Epithelial cell of proximal tubule (primary cell): ENCODE results near the gene MRPL48. TPM values are rescaled to one million over a fixed set of nuclear protein-coding genes. Genes with fewer than 3 reads are reported as not detected.
A peak's percentile ranks its signal among the peaks of the same experiment; 100 is the strongest.
"Not testable (repeated sequence)": the region's sequence is repeated elsewhere in the genome, so short reads cannot be mapped to it uniquely, and the experiment has no call there.

ENCODE experiments used
- DNase-seq: peaks from one replicate; pipeline ENCODE4 v3.0.0-alpha.2; 2011; ENCODE audit warnings: low read depth
- H3K4me3 ChIP-seq: 2 replicates; pipeline ENCODE4 v1.5.1; 2011; ENCODE audit warnings: low read depth, mild to moderate bottlenecking, low read length
- total RNA-seq: library from RNA; depleted of rRNA; stranded (reverse); fragments of >200 nt; gene quantifications from 2 replicates; pipeline ENCODE4 v1.2.3, GENCODE V29; 2015
- TF ChIP-seq, protein P1 (sequence below): conservative IDR thresholded peaks from 2 replicates; pipeline ENCODE4 v1.5.1; 2012; ENCODE audit warnings: low read depth, mild to moderate bottlenecking, low read length

Gene MRPL48
- total RNA-seq, 1 donor from 2014 or later = 49.4 TPM

DNA sequence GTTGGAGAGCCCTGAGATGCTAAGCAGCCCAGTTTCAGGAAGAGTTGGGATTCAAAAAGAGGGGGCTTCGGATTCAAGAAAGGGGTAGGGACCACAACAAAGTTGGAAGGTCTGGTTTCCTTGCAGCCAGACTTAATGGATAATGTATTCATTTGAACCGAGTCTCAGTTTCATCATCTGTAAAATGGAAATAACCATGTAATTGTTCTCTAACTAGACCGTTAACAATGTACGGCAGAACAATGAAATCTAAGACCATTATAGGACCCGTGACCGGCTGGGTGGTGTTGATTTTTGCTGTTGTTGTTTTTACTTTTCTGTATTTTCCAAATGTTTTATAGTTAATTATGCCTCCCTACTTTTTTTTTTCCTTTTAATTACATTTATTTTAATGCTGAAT, 6.4 kb upstream of the MRPL48 start:
- no peak overlapping the region for H3K4me3 ChIP-seq
- no peak for DNase-seq
- TF ChIP-seq, protein P1, sequence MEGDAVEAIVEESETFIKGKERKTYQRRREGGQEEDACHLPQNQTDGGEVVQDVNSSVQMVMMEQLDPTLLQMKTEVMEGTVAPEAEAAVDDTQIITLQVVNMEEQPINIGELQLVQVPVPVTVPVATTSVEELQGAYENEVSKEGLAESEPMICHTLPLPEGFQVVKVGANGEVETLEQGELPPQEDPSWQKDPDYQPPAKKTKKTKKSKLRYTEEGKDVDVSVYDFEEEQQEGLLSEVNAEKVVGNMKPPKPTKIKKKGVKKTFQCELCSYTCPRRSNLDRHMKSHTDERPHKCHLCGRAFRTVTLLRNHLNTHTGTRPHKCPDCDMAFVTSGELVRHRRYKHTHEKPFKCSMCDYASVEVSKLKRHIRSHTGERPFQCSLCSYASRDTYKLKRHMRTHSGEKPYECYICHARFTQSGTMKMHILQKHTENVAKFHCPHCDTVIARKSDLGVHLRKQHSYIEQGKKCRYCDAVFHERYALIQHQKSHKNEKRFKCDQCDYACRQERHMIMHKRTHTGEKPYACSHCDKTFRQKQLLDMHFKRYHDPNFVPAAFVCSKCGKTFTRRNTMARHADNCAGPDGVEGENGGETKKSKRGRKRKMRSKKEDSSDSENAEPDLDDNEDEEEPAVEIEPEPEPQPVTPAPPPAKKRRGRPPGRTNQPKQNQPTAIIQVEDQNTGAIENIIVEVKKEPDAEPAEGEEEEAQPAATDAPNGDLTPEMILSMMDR = no peak

DNA sequence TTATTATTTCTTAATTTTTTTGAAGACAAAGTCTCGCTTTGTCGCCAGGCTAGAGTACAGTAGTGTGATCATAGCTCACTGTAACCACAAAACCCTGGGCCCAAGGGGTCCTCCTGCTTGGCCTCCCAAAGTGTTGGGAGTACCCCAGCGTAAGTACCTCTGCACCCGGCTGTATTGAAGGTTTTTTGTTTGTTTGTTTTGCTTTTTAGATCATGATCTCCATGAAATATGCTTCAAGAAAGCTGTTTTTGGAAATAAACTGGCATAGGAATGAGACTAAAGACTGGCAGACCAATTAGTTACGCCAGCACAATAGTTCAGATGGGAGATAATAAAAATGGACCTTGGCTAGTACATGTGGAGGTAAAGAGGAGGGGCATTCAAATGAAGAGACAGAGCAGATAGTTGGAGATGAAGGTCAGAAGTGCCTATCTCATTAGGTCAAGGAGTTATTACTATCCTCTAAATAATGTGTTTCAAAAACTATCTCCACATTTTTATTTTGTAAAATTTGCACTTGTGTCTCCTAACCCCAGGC, 4.1 kb upstream of the MRPL48 start:
- TF ChIP-seq, protein P1 = no peak
- DNase-seq = no peak
- H3K4me3 ChIP-seq = no peak overlapping the region

DNA sequence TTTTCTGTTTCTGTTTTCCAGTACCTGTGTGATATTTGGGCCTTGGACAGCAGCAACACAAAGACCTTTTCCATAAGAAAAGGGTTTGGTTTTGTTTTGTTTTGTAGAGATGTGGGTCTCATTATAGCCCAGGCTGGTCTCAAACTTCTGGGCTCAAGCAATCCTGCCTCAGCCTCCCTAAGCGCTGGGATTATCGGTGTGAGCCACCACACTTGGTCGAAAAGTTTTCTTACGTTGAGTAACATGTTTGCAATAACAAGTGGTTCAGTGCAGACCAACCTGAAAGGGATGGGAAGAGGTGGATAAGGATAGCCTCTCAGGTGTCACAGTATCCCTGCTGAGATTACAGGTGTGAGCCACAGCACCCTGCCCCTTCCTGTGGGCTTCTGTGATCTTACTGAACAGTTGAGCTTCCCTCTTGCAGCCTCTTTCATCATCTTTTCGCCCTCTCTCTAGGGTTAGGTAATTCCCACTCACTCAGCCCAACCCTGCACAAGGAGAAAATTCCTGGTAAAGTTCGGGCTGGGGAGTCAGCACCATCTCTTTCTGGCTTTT, 3.5 kb upstream of the MRPL48 start:
- TF ChIP-seq, protein P1 = no peak
- no peak for DNase-seq
- H3K4me3 ChIP-seq = no peak overlapping the region

DNA sequence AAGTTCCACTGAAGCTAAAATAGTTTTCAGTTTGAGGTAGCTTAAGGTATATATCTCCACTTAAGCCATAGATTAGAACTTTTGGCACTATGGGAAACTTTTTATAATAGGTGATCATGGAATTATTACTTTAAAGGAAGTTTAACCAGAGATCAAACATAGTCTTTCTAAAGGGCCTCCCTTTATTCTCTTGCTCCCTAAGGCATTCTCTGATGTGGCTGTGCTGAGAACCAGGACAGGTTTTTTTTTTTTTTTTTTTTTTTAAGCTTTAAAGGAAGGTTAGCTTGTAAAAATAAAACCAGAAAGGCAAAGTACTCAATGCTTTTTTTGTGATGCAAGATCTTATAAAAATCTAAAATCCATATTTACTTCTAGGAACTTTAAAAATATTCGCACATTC, 2.9 kb upstream of the MRPL48 start:
- no peak for DNase-seq
- no peak overlapping the region for H3K4me3 ChIP-seq
- TF ChIP-seq, protein P1 = no peak

DNA sequence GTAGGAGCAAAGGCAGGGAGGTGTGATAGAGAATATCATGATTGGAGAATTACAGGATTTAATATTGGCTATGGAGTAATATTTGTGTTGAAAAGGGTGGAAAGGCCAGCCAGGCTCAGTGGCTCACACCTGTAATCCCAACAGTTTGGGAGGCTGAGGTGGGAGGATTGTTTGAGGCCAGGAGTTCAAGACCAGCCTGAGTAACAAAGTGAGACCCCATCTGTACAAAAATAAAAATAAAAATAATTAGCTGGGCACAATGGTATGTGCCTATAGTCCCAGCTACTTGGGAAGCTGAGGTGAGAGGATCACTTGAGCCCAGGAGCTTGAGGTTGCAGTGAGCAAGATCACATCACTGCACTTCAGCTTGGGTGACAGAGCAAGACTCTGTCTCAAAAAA, 2.2 kb upstream of the MRPL48 start:
- not testable (repeated sequence) for H3K4me3 ChIP-seq, DNase-seq

DNA sequence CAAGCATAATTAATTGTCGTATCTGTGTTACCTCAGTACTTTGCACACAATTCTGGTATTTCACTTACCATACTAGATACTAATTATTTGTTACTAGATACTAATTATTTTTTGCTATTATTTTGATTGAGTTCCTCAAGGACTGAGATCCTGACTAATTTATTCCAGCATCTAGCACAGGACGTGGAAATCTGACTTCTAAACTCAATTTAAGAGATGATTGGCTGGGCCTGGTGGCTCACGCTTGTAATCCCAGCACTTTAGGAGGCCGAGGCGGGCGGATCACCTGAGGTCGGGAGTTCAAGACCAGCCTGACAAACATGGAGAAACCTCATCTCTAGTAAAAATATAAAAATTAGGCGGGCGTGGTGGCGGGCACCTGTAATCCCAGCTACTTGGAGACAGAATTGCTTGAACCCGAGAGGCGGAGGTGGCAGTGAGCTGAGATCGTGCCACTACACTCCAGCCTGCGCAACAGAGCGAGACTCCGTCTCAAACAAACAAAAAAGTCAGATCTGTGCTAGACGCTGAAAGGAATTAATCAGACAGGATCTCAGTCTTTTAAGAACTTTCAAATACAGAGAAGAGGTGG, 527 bp upstream of the MRPL48 start:
- TF ChIP-seq, protein P1 = no peak
- no peak for DNase-seq
- H3K4me3 ChIP-seq = peak overlapping the region; percentile 83

DNA sequence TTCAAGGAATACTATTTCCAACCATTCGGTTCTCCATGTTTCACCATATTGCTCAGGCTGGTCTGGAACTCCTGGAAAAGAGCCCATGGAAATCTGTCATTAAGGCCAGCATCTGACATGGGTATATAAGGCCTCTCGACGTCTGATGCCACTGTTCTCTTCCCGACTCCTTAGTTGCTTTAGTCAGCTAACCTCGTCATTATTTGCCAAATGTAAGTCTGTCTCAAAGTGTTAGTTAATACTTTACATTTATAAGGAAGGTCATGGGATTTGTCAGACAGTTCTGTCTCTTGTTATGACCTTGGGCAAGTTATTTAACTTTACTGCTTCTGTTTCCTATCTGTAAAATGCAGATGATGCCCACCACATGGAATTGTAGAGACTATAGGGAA, 1.6 kb downstream of the MRPL48 start:
- DNase-seq = no peak
- TF ChIP-seq, protein P1 = no peak
- peak overlapping the region; percentile 83 for H3K4me3 ChIP-seq
